Endodermal cell (in vitro differentiated cells): ENCODE measurements around the gene ARID1A. TPM values are rescaled to one million over a fixed set of nuclear protein-coding genes. Genes with fewer than 3 reads are reported as not detected.
A peak's percentile ranks its signal among the peaks of the same experiment; 100 is the strongest.

ENCODE experiments used
- DNase-seq: peaks from one replicate; pipeline ENCODE4 v3.0.0-alpha.2; 2017
- H3K27ac ChIP-seq: 2 replicates; pipeline ENCODE4 v1.5.1; 2013; ENCODE audit warnings: mild to moderate bottlenecking, low read depth, low read length, moderate library complexity
- H3K27me3 ChIP-seq: 2 replicates; pipeline ENCODE4 v1.6.1; 2013; ENCODE audit warnings: mild to moderate bottlenecking, low read length, moderate library complexity; ENCODE audit not compliant: insufficient read depth, control insufficient read depth, poor library complexity, severe bottlenecking
- H3K36me3 ChIP-seq: 2 replicates; pipeline ENCODE4 v1.7.0; 2013; ENCODE audit warnings: mild to moderate bottlenecking, low read length, moderate library complexity; ENCODE audit not compliant: control insufficient read depth, insufficient read depth
- H3K4me1 ChIP-seq: one replicate; pipeline ENCODE4 v1.7.0; 2013; ENCODE audit warnings: low read length; ENCODE audit not compliant: control insufficient read depth, insufficient read depth
- H3K4me3 ChIP-seq: 2 replicates; pipeline ENCODE4 v1.5.1; 2013; ENCODE audit warnings: mild to moderate bottlenecking, low read length, moderate library complexity
- H3K9ac ChIP-seq: 2 replicates; pipeline ENCODE4 v1.6.1; 2013; ENCODE audit warnings: mild to moderate bottlenecking, low read length, moderate library complexity; ENCODE audit not compliant: poor library complexity, severe bottlenecking; ENCODE audit errors: extremely low read depth
- H3K9me3 ChIP-seq: 2 replicates; pipeline ENCODE4 v1.6.1; 2013; ENCODE audit warnings: mild to moderate bottlenecking, low read length, moderate library complexity; ENCODE audit not compliant: control insufficient read depth
- H3K27ac Mint-ChIP-seq: 2 replicates; pipeline ENCODE4 v1.8.0; 2020; ENCODE audit warnings: mixed read lengths
- H3K27me3 Mint-ChIP-seq: 2 replicates; pipeline ENCODE4 v1.8.0; 2021; ENCODE audit warnings: mild to moderate bottlenecking, mixed read lengths; ENCODE audit not compliant: insufficient read depth
- H3K36me3 Mint-ChIP-seq: 2 replicates; pipeline ENCODE4 v1.8.0; 2020; ENCODE audit warnings: low read depth, mixed read lengths
- H3K4me1 Mint-ChIP-seq: 2 replicates; pipeline ENCODE4 v1.8.0; 2020; ENCODE audit warnings: mixed read lengths
- H3K4me3 Mint-ChIP-seq: 2 replicates; pipeline ENCODE4 v1.8.0; 2020; ENCODE audit warnings: mild to moderate bottlenecking, moderate library complexity, mixed read lengths
- H3K9me3 Mint-ChIP-seq: 2 replicates; pipeline ENCODE4 v1.8.0; 2020; ENCODE audit warnings: mild to moderate bottlenecking, mixed read lengths
- WGBS, 2 experiments: methylation state at CpG; one replicate each; pipeline versions ENCODE4 v1.1.5 to v1.1.7; 2013; ENCODE audit warnings: missing lambda C conversion rate in 2 of 2, mixed read lengths in 1 of 2; ENCODE audit not compliant: insufficient coverage in 1 of 2, insufficient read length in 1 of 2; 5-methylcytosine and 5-hydroxymethylcytosine counted together
- total RNA-seq, 2 donors: library from RNA; stranded (reverse); fragmentation: NEBNext Ultra II Directional in 1 of 2; extraction: Animal tissue kit (Norgen Biotek cat#: 25700) in 1 of 2; gene quantifications; 2 replicates in 1 of 2; 3 replicates in 1 of 2; pipeline ENCODE4 v1.2.1, GENCODE V29; 2021
- TF ChIP-seq, protein P1 (sequence below): fragments of 200-600 bp; sonication (generic); conservative IDR thresholded peaks from 2 replicates; pipeline ENCODE4 v1.5.0; 2021; ENCODE audit warnings: antibody characterized with exemption, mild to moderate bottlenecking

Gene ARID1A
- total RNA-seq, 2 donors from 2014 or later = 118 to 128 TPM

DNA sequence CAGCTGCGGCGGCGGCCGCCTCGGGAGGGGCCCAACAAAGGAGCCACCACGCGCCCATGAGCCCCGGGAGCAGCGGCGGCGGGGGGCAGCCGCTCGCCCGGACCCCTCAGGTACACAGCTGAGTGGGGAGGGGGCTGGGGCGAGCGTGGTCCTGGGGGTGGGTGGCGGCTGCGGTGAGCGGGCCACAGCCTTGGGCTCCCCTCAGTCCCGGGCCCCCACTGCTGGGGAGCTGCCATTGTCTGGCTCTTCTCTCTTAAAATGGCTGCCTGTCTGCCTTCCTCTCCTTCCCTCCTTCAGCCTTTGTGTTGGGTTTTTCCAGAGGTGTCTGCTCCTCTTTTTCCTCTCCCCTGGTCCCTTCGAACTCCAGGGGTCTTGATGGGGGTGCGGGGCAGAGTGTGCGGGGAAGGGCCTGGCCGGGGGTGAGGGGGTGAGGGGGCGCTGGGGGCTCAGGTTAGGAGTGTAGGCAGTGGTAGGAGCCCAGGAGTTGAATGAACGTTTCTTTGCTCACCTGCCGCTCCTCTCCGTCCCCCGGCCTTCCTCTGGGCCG, 1.7 kb downstream of the ARID1A start:
- Mint-ChIP-seq H3K4me1 (peaks cover 19% of the 10 kb centered on the region), H3K4me3 (no peak overlapping the region), H3K9me3 (no peaks in the 10 kb centered on the region), H3K36me3 (peaks cover 3% of the 10 kb centered on the region), H3K27ac (peak overlapping the region; percentile 90), H3K27me3 (no peaks in the 10 kb centered on the region)
- peaks cover 26% of the 10 kb centered on the region for H3K4me1 ChIP-seq
- TF ChIP-seq, protein P1, sequence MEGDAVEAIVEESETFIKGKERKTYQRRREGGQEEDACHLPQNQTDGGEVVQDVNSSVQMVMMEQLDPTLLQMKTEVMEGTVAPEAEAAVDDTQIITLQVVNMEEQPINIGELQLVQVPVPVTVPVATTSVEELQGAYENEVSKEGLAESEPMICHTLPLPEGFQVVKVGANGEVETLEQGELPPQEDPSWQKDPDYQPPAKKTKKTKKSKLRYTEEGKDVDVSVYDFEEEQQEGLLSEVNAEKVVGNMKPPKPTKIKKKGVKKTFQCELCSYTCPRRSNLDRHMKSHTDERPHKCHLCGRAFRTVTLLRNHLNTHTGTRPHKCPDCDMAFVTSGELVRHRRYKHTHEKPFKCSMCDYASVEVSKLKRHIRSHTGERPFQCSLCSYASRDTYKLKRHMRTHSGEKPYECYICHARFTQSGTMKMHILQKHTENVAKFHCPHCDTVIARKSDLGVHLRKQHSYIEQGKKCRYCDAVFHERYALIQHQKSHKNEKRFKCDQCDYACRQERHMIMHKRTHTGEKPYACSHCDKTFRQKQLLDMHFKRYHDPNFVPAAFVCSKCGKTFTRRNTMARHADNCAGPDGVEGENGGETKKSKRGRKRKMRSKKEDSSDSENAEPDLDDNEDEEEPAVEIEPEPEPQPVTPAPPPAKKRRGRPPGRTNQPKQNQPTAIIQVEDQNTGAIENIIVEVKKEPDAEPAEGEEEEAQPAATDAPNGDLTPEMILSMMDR = no peak
- no peaks in the 10 kb centered on the region for H3K27me3 ChIP-seq
- peak overlapping the region; percentile 87 for H3K4me3 ChIP-seq
- 0% methylated on average over 5 to 26 of the region's 30 CpGs for WGBS, 2 experiments
- no peaks in the 10 kb centered on the region for H3K9me3 ChIP-seq
- peak overlapping the region; percentile 85 for H3K9ac ChIP-seq
- peaks cover 7% of the 10 kb centered on the region for H3K36me3 ChIP-seq
- peak; percentile 58 for DNase-seq
- H3K27ac ChIP-seq = peak overlapping the region; percentile 90

DNA sequence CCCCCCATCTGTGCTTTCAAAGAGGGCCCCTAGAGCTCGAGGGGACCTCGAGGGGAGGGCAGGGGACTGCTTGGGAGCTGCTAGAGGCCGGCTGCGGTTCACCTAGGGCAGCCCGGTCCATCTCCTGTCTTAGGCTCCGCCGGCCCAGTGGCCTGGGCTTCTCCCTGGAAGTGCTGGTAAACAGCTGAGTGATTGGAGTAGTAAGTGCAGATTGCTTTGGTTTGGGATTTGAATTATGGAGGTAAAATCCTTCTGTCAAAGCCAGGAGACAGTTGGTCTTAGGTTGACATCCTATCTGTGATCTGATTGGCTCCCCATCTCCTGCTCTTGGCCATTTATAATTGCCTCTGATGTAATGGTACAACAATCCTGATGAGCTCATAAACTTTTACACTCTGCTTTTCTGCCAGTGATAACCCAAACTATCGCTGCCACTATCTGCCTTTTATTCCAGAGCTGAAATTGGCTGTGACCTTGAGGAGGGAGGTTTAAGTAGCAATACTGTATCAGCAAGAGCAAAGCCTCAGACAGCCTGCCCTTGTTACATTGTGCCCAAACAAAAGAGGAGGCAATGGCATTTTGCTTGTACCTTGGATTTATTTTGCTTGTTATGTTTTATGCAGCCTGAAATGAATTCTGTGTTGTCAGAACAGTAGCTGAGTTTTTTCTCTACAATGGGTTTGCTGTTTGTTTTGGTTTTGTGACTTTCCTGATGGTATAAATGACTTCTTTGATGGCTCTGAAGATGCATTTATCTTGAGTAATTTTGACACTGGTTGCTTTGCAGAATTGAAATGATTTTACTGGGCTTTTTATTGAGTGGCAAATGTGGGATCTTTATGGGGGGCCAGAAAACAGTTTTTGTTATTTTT, 2.4 kb downstream of the ARID1A start:
- Histone ChIP-seq H3K4me3 (peak overlapping the region; percentile 87), H3K9me3 (no peaks in the 10 kb centered on the region), H3K36me3 (peaks cover 7% of the 10 kb centered on the region), H3K27ac (peak overlapping the region; percentile 90), H3K27me3 (no peaks in the 10 kb centered on the region), H3K4me1 (peaks cover 28% of the 10 kb centered on the region), H3K9ac (peak overlapping the region; percentile 85)
- TF ChIP-seq, protein P1 = no peak
- Mint-ChIP-seq H3K27ac (no peak overlapping the region), H3K4me3 (no peak overlapping the region), H3K27me3 (no peaks in the 10 kb centered on the region), H3K36me3 (peaks cover 3% of the 10 kb centered on the region), H3K9me3 (no peaks in the 10 kb centered on the region), H3K4me1 (peaks cover 19% of the 10 kb centered on the region)
- DNase-seq = peak; percentile 72
- WGBS, 2 experiments = 0% methylated on average over 2 to 8 of the region's 8 CpGs

DNA sequence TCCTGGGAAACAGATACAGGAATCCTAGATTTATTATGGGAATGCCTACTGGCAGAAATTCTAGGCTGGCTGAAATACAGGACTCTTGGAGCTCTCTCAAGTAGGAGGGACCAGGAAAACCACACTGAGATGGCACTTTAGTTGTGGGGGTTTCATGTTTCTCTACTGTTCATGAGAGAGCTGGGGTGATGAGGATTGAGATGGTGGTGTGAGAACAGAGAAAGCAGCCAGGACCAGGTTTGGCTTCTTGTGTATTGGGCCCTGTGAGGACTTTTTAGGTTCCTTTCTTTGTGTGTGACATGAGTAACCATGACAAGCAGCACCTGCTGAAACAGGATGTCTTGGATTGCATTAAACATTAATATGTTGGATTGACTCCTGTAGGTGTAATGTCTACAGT, 4.9 kb downstream of the ARID1A start:
- H3K4me3 Mint-ChIP-seq = no peak overlapping the region
- Histone ChIP-seq H3K4me1 (peaks cover 28% of the 10 kb centered on the region), H3K9me3 (no peaks in the 10 kb centered on the region), H3K36me3 (peaks cover 7% of the 10 kb centered on the region), H3K27me3 (no peaks in the 10 kb centered on the region), H3K27ac (no peak overlapping the region), H3K4me3 (peak overlapping the region; percentile 87), H3K9ac (no peak overlapping the region)
- H3K36me3 Mint-ChIP-seq = peaks cover 5% of the 10 kb centered on the region
- TF ChIP-seq, protein P1 = no peak
- peaks cover 7% of the 10 kb centered on the region for H3K4me1 Mint-ChIP-seq
- H3K9me3 Mint-ChIP-seq = no peaks in the 10 kb centered on the region
- DNase-seq = no peak
- peak overlapping the region; percentile 56 for H3K27ac Mint-ChIP-seq
- H3K27me3 Mint-ChIP-seq = no peaks in the 10 kb centered on the region
